Measurements from ENCODE around the gene OSBPL2.

GRCh38 chr20:62212299-62212698, 26.0 kb upstream of the OSBPL2 start:
- TF ChIP-seq CTCF (IDR thresholded peaks at IDR 0.05) (no peak), SIN3A (IDR thresholded peaks at IDR 0.05; ENCODE audit: borderline replicate concordance, insufficient read depth, low read depth, low read length) (no peak), POLR2AphosphoS5 (IDR thresholded peaks at IDR 0.05; ENCODE audit: low read depth, low read length) (no peak), REST (IDR thresholded peaks at IDR 0.05; ENCODE audit: insufficient read depth in 1 of 2, low read depth in 2 of 2, low read length in 1 of 2) (no peak)
